ENCODE results near the gene DNAH3. TPM values are rescaled to one million over a fixed set of nuclear protein-coding genes. Genes with fewer than 3 reads are reported as not detected.

Gene DNAH3
- total and polyA plus RNA-seq, 2 of the 8 experiments (the other 6 are each of a cell fraction or from before 2014, with no cell fraction given) = 0.57 to 0.71 TPM

DNA sequence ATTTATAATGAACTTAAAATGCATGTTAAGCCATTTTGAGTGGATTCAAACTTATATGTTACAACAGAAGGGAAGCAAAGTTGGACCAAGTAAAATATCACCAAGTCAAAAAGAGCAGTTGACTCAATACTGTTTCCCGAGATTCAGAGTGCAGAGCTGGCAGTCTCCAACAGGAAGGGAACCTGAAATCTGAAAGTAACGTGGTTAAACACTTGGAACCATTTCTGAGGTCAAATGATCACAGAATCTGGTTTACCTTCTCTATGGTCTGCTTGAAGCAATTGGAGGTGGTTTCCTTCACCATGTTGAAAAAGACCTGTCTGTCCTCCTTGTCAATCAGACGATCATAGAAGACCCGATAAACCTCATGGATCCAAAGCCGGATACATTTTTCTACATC, 163.6 kb downstream of the DNAH3 start:
- no peak overlapping the region for H4K8ac ChIP-seq (ENCODE audit: extremely low read depth, insufficient read depth, low read length)
- H3K36me3 ChIP-seq (ENCODE audit: control insufficient read depth in 2 of 4, insufficient read depth in 4 of 4, low read length in 3 of 4) = no peaks in the 10 kb centered on the region
- no peak overlapping the region for H2BK120ac ChIP-seq (replicated peaks; ENCODE audit: low read depth, low read length)
- no peak overlapping the region for H4K5ac ChIP-seq (ENCODE audit: insufficient read length, low read depth, low read length)
- no peak overlapping the region for H3K27ac ChIP-seq (ENCODE audit: low read depth, low read length)
- H3K4me1 ChIP-seq (replicated peaks in 1 of 4; ENCODE audit: control insufficient read depth in 3 of 4, insufficient read depth in 4 of 4, low read length in 3 of 4) = no peaks in the 10 kb centered on the region
- H2BK5ac ChIP-seq (ENCODE audit: low read depth, low read length) = no peak overlapping the region
- no peak for FAIRE-seq
- H3K9ac ChIP-seq (replicated peaks in 1 of 4; ENCODE audit: extremely low read depth in 1 of 4, low read depth in 3 of 4, low read length in 3 of 4) = no peak overlapping the region
- no peak overlapping the region for H2BK12ac ChIP-seq (ENCODE audit: low read depth, low read length)
- no peaks in the 10 kb centered on the region for H3K79me1 ChIP-seq (ENCODE audit: low read depth, low read length)
- DNase-seq (ENCODE audit: low read depth in 1 of 2, low spot score in 2 of 2) = no peak
- H3K9me3 ChIP-seq (ENCODE audit: insufficient read depth in 2 of 2, low read depth in 1 of 2, low read length in 1 of 2) = no peaks in the 10 kb centered on the region; a peak in 1 of 4 replicates
- H3K14ac ChIP-seq (ENCODE audit: insufficient read length) = no peak overlapping the region
- no peak overlapping the region for H3K4ac ChIP-seq (replicated peaks; ENCODE audit: insufficient read length, low read depth, low read length)
- no peak overlapping the region for H3K4me2 ChIP-seq (ENCODE audit: insufficient read depth in 1 of 2, low read depth in 2 of 2, low read length in 2 of 2)
- H4K91ac ChIP-seq (replicated peaks; ENCODE audit: insufficient read length, low read length) = no peak overlapping the region
- no peak overlapping the region for H2BK15ac ChIP-seq (ENCODE audit: low read length)
- H3K23ac ChIP-seq (ENCODE audit: insufficient read length) = no peak overlapping the region
- H3K79me2 ChIP-seq (ENCODE audit: control insufficient read depth in 1 of 2, insufficient read depth in 2 of 2, low read length in 2 of 2) = no peaks in the 10 kb centered on the region
- no peaks in the 10 kb centered on the region for H3K27me3 ChIP-seq (replicated peaks in 1 of 4; ENCODE audit: control insufficient read depth in 3 of 4, extremely low read depth in 1 of 4, insufficient read depth in 3 of 4, low read length in 3 of 4)
- POLR2A ChIA-PET (ENCODE audit: partially characterized antibody) = no interaction called here
- H2BK20ac ChIP-seq (ENCODE audit: low read length) = no peak overlapping the region
- CTCF ChIA-PET (ENCODE audit: partially characterized antibody) = interaction anchor here (1.2 kb wide), 1 partner anchor 13 kb away, joined by 4 read pairs; no protein-coding TSS in a partner anchor
- no peak overlapping the region for H2AK5ac ChIP-seq (ENCODE audit: low read depth, low read length)
- no peak overlapping the region for H2AFZ ChIP-seq (ENCODE audit: low read length)
- TF ChIP-seq ATF3 (IDR thresholded peaks at IDR 0.05; ENCODE audit: insufficient read depth, low read depth, low read length) (no peak), CHD1 (IDR thresholded peaks at IDR 0.05; ENCODE audit: low read depth, low read length) (no peak), RAD21 (IDR thresholded peaks at IDR 0.05 in 1 of 2, conservative IDR thresholded peaks at IDR 0.05 in 1 of 2; ENCODE audit: low read depth in 2 of 2, low read length in 2 of 2) (no peak), CREB1 (IDR thresholded peaks at IDR 0.05) (no peak), SAP30 (IDR thresholded peaks at IDR 0.05; ENCODE audit: insufficient read depth, insufficient replicate concordance, low read length) (no peak), HDAC2 (IDR thresholded peaks at IDR 0.05; ENCODE audit: borderline replicate concordance in 1 of 2, low read depth in 2 of 2, low read length in 2 of 2) (no peak), POLR2A (IDR thresholded peaks at IDR 0.05; ENCODE audit: control extremely low read depth in 1 of 2, low read depth in 2 of 2, low read length in 2 of 2) (no peak)
- no peak overlapping the region for H3K18ac ChIP-seq (ENCODE audit: extremely low read depth, low read length)
- H3K23me2 ChIP-seq (ENCODE audit: low read depth, low read length) = no peaks in the 10 kb centered on the region
- H3K56ac ChIP-seq (replicated peaks; ENCODE audit: insufficient read length, low read depth, low read length) = no peak overlapping the region
- H3K4me3 ChIP-seq (ENCODE audit: extremely low read depth in 1 of 4, insufficient read depth in 2 of 4, low read depth in 3 of 4, low read length in 4 of 4) = no peak overlapping the region
- H4K20me1 ChIP-seq (replicated peaks in 1 of 2; ENCODE audit: control insufficient read depth in 1 of 2, insufficient read depth in 2 of 2, low read length in 2 of 2) = no peaks in the 10 kb centered on the region
- WGBS, 2 experiments (ENCODE audit: extremely low coverage in 1 of 2, insufficient coverage in 1 of 2, insufficient read length in 1 of 2, insufficient replicate concordance in 2 of 2, low coverage in 1 of 2, low lambda C conversion rate in 2 of 2, missing lambda C conversion rate in 1 of 2) = 86% methylated on average over 5 of the region's 5 CpGs; no CpG with 5 or more reads in 1 of the 2 experiments

Data from H1 (cell line).